NCI-H2107 (cell line): ENCODE data around the gene ISG20L2.

Source experiments
- DNase-seq: peaks from one replicate; lab custom pipeline; 2025; lab: John Stamatoyannopoulos, UW

Gene ISG20L2

GRCh38 chr1:156752843-156753482, 24.4 kb upstream of the ISG20L2 start:
- no peak for DNase-seq

- peak; percentile 96 for DNase-seq
Observed at GRCh38 chr1:156751757-156752481, 23.4 kb upstream of the ISG20L2 start.

GRCh38 chr1:156751451-156751756, 22.8 kb upstream of the ISG20L2 start, which contains the start of gene HDGF:
HDGF (minus strand) TSS chr1:156751675; CDS start chr1:156751429, 246 bp downstream.
- no peak for DNase-seq

- DNase-seq = no peak
Observed at GRCh38 chr1:156750711-156751450, 22.3 kb upstream of the ISG20L2 start.

- no peak for DNase-seq
Observed at GRCh38 chr1:156750191-156750672, 21.7 kb upstream of the ISG20L2 start.

- DNase-seq = no peak
Observed at GRCh38 chr1:156749419-156750118, 21.0 kb upstream of the ISG20L2 start.

GRCh38 chr1:156748670-156749418, 20.3 kb upstream of the ISG20L2 start:
- no peak for DNase-seq

GRCh38 chr1:156747742-156748669, 19.4 kb upstream of the ISG20L2 start:
- no peak for DNase-seq

GRCh38 chr1:156746728-156747631, 18.4 kb upstream of the ISG20L2 start:
- DNase-seq = peak; percentile 82

GRCh38 chr1:156746406-156746727, 17.8 kb upstream of the ISG20L2 start:
- DNase-seq = no peak

GRCh38 chr1:156745881-156746280, 17.3 kb upstream of the ISG20L2 start:
- DNase-seq = no peak

- no peak for DNase-seq
Observed at GRCh38 chr1:156744786-156745419, 16.3 kb upstream of the ISG20L2 start.

- DNase-seq = no peak
Observed at GRCh38 chr1:156744344-156744743, 15.8 kb upstream of the ISG20L2 start.

- DNase-seq = no peak
Observed at GRCh38 chr1:156743367-156744302, 15.1 kb upstream of the ISG20L2 start.

GRCh38 chr1:156742801-156743200, 14.2 kb upstream of the ISG20L2 start:
- DNase-seq = no peak

GRCh38 chr1:156742017-156742416, 13.5 kb upstream of the ISG20L2 start:
- DNase-seq = no peak

GRCh38 chr1:156741481-156741983, 13.0 kb upstream of the ISG20L2 start:
- no peak for DNase-seq
